Upper lobe of right lung (tissue), 1 donor: Measurements from ENCODE around the gene CMIP. TPM values are rescaled to one million over a fixed set of nuclear protein-coding genes. Genes with fewer than 3 reads are reported as not detected.

ENCODE experiments used
- ATAC-seq: fragments of 200-7000 bp; cut with Tn5 transposase; one replicate; pipeline ENCODE4 v1.9.1; 2020; ENCODE audit warnings: mild to moderate bottlenecking, moderate library complexity
- DNase-seq: peaks from one replicate; pipeline ENCODE4 v3.0.0-alpha.2; 2020
- H3K27ac ChIP-seq: fragments of 200-600 bp; one replicate; pipeline ENCODE4 v1.8.0; 2022
- H3K27me3 ChIP-seq: fragments of 200-600 bp; one replicate; pipeline ENCODE4 v1.8.0; 2022; ENCODE audit warnings: mild to moderate bottlenecking
- H3K36me3 ChIP-seq: fragments of 200-600 bp; one replicate; pipeline ENCODE4 v1.8.0; 2022
- H3K4me1 ChIP-seq: fragments of 200-600 bp; one replicate; pipeline ENCODE4 v1.8.0; 2022
- H3K4me3 ChIP-seq: fragments of 200-600 bp; one replicate; pipeline ENCODE4 v1.8.0; 2022; ENCODE audit warnings: mild to moderate bottlenecking
- H3K9me3 ChIP-seq: fragments of 200-600 bp; one replicate; pipeline ENCODE4 v1.8.0; 2022
- CTCF ChIP-seq: fragments of 200-600 bp; IDR thresholded peaks from one replicate; pipeline ENCODE4 v1.8.0; 2022; ENCODE audit warnings: antibody characterized with exemption
- intact Hi-C: fragments of 100-400 bp; cut with DNase I; formaldehyde crosslinking; loops from one replicate; pipeline ENCODE4 v1.11.0; 2022
- total RNA-seq: library from RNA; stranded (reverse); fragmentation: NEBNext Ultra II Directional; extraction: Animal tissue kit (Norgen Biotek cat#: 25700); gene quantifications from one replicate; pipeline ENCODE4 v1.2.1, GENCODE V29; 2021
- donor health status: DM: no; HTN: yes; CAD: no; lungs with severe emphysema.

CMIP gene
- total RNA-seq, 1 donor from 2014 or later: 73.8 TPM

DNA sequence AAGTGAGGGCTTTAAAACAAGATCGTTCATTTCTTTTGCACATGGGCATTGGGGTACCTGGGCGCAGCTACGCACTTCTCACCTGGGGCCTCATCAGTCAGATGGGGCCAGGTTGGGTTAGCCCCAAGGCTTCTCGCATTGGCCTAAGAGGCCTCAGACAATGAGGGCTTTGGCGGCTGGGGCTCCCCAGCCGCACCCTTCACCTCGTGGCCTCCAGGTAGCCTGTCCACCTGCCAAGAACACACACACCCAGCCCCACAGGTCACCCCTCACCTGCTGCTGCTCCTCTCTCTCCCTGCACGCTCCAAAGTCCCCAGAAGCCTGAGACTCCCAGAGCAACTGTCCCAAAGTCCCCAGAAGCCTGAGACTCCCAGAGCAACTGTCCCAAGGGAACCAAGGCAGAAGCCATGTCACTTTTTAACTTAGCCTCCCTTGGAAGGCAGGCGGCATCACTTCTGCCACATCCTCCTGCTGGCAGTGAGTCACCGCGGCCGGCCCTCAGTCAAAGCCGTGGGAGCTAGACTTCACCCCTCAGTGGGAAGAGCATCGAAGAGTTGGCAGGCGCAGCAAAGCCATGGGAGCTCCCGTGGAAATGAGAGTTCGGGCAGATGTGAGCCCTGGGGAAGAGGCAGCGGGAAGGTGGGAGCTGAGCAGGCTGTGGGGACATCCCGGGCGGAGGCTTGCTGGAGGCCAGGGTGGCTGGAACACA is 255.6 kb downstream of the CMIP start:
- H3K4me1 ChIP-seq: peaks cover 9% of the 10 kb centered on the region
- H3K27ac ChIP-seq: no peak overlapping the region
- ATAC-seq: no peak
- H3K9me3 ChIP-seq: no peaks in the 10 kb centered on the region
- no peak for TF ChIP-seq CTCF
- H3K36me3 ChIP-seq: peaks cover 37% of the 10 kb centered on the region
- no peak overlapping the region for H3K4me3 ChIP-seq
- intact Hi-C loops: no loop called here
- no peaks in the 10 kb centered on the region for H3K27me3 ChIP-seq
- no peak for DNase-seq

GRCh38 chr16:81700780-81701165 is 256.2 kb downstream of the CMIP start:
- no peak for TF ChIP-seq CTCF
- no peak for ATAC-seq
- DNase-seq: no peak
- Histone ChIP-seq H3K27me3 (no peaks in the 10 kb centered on the region), H3K4me1 (peaks cover 9% of the 10 kb centered on the region), H3K27ac (no peak overlapping the region), H3K4me3 (no peak overlapping the region), H3K9me3 (no peaks in the 10 kb centered on the region), H3K36me3 (peaks cover 42% of the 10 kb centered on the region)
- intact Hi-C loops: no loop called here

- no peak for ATAC-seq
- intact Hi-C loops: no loop called here
- Histone ChIP-seq H3K27me3 (no peaks in the 10 kb centered on the region), H3K4me1 (peaks cover 9% of the 10 kb centered on the region), H3K36me3 (peaks cover 49% of the 10 kb centered on the region), H3K4me3 (no peak overlapping the region), H3K9me3 (no peaks in the 10 kb centered on the region), H3K27ac (no peak overlapping the region)
- TF ChIP-seq CTCF: no peak
- no peak for DNase-seq
Observed at GRCh38 chr16:81701296-81701970, 256.8 kb downstream of the CMIP start.

DNA sequence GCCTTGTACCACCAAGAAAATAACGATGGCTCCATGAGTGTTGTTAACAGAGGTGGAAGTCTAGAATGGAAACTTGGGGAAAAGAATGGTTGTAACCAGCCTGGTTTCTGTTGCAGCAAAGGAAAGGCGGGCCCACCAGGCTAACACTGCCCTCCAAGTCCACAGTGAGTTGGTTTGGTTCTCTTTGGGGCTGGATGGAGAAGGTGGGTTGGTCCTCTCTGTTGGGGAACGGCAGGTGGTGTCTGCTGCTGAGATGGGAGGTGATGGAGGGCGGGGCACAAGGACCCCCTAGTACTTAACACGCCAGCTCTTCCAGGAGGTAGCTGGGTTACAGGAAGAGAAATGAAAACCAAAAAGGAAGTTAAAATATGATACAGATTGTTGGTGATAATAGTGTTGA is 257.9 kb downstream of the CMIP start:
- peaks cover 59% of the 10 kb centered on the region for H3K36me3 ChIP-seq
- TF ChIP-seq CTCF: no peak
- H3K27ac ChIP-seq: no peak overlapping the region
- intact Hi-C loops: no loop called here
- DNase-seq (no peak), ATAC-seq (no peak)
- peaks cover 9% of the 10 kb centered on the region for H3K4me1 ChIP-seq
- H3K27me3 ChIP-seq: no peaks in the 10 kb centered on the region
- no peak overlapping the region for H3K4me3 ChIP-seq
- H3K9me3 ChIP-seq: no peaks in the 10 kb centered on the region

GRCh38 chr16:81703177-81704155 is 258.9 kb downstream of the CMIP start:
- no peaks in the 10 kb centered on the region for H3K27me3 ChIP-seq
- no peak overlapping the region for H3K4me3 ChIP-seq
- H3K9me3 ChIP-seq: no peaks in the 10 kb centered on the region
- DNase-seq (peak; percentile 50), ATAC-seq (no peak)
- no peak overlapping the region for H3K27ac ChIP-seq
- no peak for TF ChIP-seq CTCF
- peaks cover 8% of the 10 kb centered on the region for H3K4me1 ChIP-seq
- intact Hi-C loops: no loop called here
- H3K36me3 ChIP-seq: peaks cover 61% of the 10 kb centered on the region
